Measurements from ENCODE around the gene FIZ1.

DNA sequence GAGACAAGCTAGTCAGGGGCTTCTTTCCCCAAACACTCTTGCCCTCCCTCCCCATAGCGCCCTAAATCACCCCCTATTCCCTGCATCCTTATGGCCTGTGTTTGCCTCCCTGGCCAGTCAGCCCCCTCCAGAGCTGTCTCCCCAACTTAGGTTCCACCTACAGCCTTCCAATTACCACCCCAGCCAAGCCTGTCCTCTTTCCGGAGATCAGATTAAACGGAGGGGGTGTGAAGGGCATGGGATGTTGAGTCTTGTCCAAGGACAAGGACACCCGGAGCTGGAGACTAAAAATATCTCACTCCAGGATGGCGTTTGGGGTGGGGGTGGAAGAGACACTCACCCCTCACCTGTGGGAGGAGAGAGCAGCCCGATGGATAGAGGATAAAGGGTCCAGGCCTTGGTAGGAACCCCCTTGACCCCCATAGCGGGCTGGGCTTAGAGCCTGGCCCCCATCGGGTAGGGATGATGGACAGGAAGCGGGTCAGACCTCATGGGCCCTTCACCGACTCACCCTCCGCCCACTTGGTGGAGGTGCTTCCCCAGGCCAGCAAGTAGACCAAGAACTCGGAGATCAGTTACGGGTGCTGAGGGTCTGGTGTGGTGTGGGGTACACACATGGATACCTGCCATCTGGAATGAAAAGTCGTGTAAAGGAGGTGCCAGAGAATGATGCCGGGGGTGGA, 12.1 kb upstream of the FIZ1 start:
- TF ChIP-seq, protein P1, sequence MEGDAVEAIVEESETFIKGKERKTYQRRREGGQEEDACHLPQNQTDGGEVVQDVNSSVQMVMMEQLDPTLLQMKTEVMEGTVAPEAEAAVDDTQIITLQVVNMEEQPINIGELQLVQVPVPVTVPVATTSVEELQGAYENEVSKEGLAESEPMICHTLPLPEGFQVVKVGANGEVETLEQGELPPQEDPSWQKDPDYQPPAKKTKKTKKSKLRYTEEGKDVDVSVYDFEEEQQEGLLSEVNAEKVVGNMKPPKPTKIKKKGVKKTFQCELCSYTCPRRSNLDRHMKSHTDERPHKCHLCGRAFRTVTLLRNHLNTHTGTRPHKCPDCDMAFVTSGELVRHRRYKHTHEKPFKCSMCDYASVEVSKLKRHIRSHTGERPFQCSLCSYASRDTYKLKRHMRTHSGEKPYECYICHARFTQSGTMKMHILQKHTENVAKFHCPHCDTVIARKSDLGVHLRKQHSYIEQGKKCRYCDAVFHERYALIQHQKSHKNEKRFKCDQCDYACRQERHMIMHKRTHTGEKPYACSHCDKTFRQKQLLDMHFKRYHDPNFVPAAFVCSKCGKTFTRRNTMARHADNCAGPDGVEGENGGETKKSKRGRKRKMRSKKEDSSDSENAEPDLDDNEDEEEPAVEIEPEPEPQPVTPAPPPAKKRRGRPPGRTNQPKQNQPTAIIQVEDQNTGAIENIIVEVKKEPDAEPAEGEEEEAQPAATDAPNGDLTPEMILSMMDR (IDR thresholded peaks at IDR 0.05), result no peak
- no peak for TF ChIP-seq POLR2A (IDR thresholded peaks at IDR 0.05)
